H1 (cell line): ENCODE measurements around the gene VEPH1. TPM values are rescaled to one million over a fixed set of nuclear protein-coding genes. Genes with fewer than 3 reads are reported as not detected.
A peak's percentile ranks its signal among the peaks of the same experiment; 100 is the strongest.

Experiments used
- CTCF ChIA-PET: fragments of 300-600 bp; sonication (Branson Sonifier 250); formaldehyde crosslinking; loops from one replicate; lab custom pipeline; 2021; ENCODE audit not compliant: partially characterized antibody; lab: Charles Lee
- POLR2A ChIA-PET: fragments of 300-600 bp; sonication (Branson Sonifier 250); formaldehyde crosslinking; loops from one replicate; lab custom pipeline; 2021; ENCODE audit warnings: inconsistent platforms; ENCODE audit not compliant: partially characterized antibody; lab: Charles Lee
- DNase-seq, 2 experiments: peaks; one replicate each; pipeline versions ENCODE4 v3.0.0 to v3.0.0-alpha.2; 2010 to 2022; ENCODE audit warnings: low spot score in 2 of 2, low read depth in 1 of 2, mixed read lengths in 1 of 2
- FAIRE-seq: peaks from 2 replicates; lab custom pipeline; 2011; peaks lifted over from hg19 to GRCh38; lab: Jason Lieb, UNC
- H2AFZ ChIP-seq: 2 replicates; pipeline ENCODE4 v1.8.1; 2012; ENCODE audit warnings: low read length, inconsistent platforms
- H2AK5ac ChIP-seq: 2 replicates; pipeline ENCODE4 v1.6.1; 2013; ENCODE audit warnings: low read depth, low read length
- H2BK120ac ChIP-seq: replicated peaks from 2 replicates; pipeline ENCODE3; 2013; ENCODE audit warnings: low read depth, low read length, inconsistent platforms
- H2BK12ac ChIP-seq: 2 replicates; pipeline ENCODE4 v1.6.1; 2013; ENCODE audit warnings: low read depth, low read length
- H2BK15ac ChIP-seq: 2 replicates; pipeline ENCODE4 v1.6.1; 2013; ENCODE audit warnings: low read length
- H2BK20ac ChIP-seq: 2 replicates; pipeline ENCODE4 v1.6.1; 2013; ENCODE audit warnings: low read length
- H2BK5ac ChIP-seq: 2 replicates; pipeline ENCODE4 v1.6.1; 2013; ENCODE audit warnings: low read depth, low read length
- H3K14ac ChIP-seq: 2 replicates; pipeline ENCODE4 v1.6.1; 2013; ENCODE audit warnings: inconsistent platforms; ENCODE audit not compliant: insufficient read length
- H3K18ac ChIP-seq: 2 replicates; pipeline ENCODE4 v1.6.1; 2013; ENCODE audit warnings: low read length; ENCODE audit errors: extremely low read depth
- H3K23ac ChIP-seq: 2 replicates; pipeline ENCODE4 v1.6.1; 2013; ENCODE audit warnings: inconsistent platforms; ENCODE audit not compliant: insufficient read length
- H3K23me2 ChIP-seq: 2 replicates; pipeline ENCODE4 v1.6.1; 2013; ENCODE audit warnings: low read depth, low read length
- H3K27ac ChIP-seq: 2 replicates; pipeline ENCODE4 v1.6.1; 2011; ENCODE audit warnings: low read depth, low read length, inconsistent platforms
- H3K27me3 ChIP-seq, 4 experiments: replicated peaks in 1 of 4; 1 replicate in 1 of 4; 2 replicates in 3 of 4; pipeline versions ENCODE4 v1.6.1 to v1.8.1; 2011 to 2013; ENCODE audit warnings: low read length in 3 of 4, mild to moderate bottlenecking in 3 of 4, inconsistent platforms in 2 of 4, mixed read lengths in 2 of 4, moderate library complexity in 1 of 4; ENCODE audit not compliant: control insufficient read depth in 3 of 4, insufficient read depth in 3 of 4; ENCODE audit errors: extremely low read depth in 1 of 4
- H3K36me3 ChIP-seq, 4 experiments: 2 replicates each; pipeline versions ENCODE4 v1.6.1 to v1.8.1; 2011 to 2013; ENCODE audit warnings: mild to moderate bottlenecking in 4 of 4, low read length in 3 of 4, moderate library complexity in 2 of 4, control low read depth in 1 of 4, inconsistent platforms in 1 of 4; ENCODE audit not compliant: insufficient read depth in 4 of 4, control insufficient read depth in 2 of 4
- H3K4ac ChIP-seq: replicated peaks from 2 replicates; pipeline ENCODE3; 2013; ENCODE audit warnings: low read length, low read depth, mixed read lengths, inconsistent platforms; ENCODE audit not compliant: insufficient read length
- H3K4me1 ChIP-seq, 4 experiments: replicated peaks in 1 of 4; 1 replicate in 1 of 4; 2 replicates in 3 of 4; pipeline versions ENCODE4 v1.6.1 to v1.8.1; 2011 to 2013; ENCODE audit warnings: low read length in 3 of 4, inconsistent platforms in 2 of 4, mixed read lengths in 1 of 4; ENCODE audit not compliant: insufficient read depth in 4 of 4, control insufficient read depth in 3 of 4
- H3K4me2 ChIP-seq, 2 experiments: 2 replicates each; pipeline versions ENCODE4 v1.6.1 to v1.8.1; 2011 to 2013; ENCODE audit warnings: low read depth in 2 of 2, low read length in 2 of 2, control low read depth in 1 of 2, inconsistent platforms in 1 of 2, mild to moderate bottlenecking in 1 of 2; ENCODE audit not compliant: insufficient read depth in 1 of 2
- H3K4me3 ChIP-seq, 4 experiments: fragments of 200-600, 300-600 bp in 1 of 4; sonication (generic), shearing (Covaris generic), sonication (Bioruptor Twin) in 1 of 4; 2 replicates each; pipeline versions ENCODE4 v1.5.1 to v1.8.1; 2011 to 2016; ENCODE audit warnings: low read length in 4 of 4, low read depth in 3 of 4, control low read depth in 2 of 4, inconsistent platforms in 2 of 4, mild to moderate bottlenecking in 2 of 4, mixed read lengths in 1 of 4, moderate library complexity in 1 of 4; ENCODE audit not compliant: insufficient read depth in 2 of 4; ENCODE audit errors: extremely low read depth in 1 of 4
- H3K56ac ChIP-seq: replicated peaks from 2 replicates; pipeline ENCODE3; 2013; ENCODE audit warnings: low read depth, mild to moderate bottlenecking, mixed read lengths, low read length, inconsistent platforms; ENCODE audit not compliant: insufficient read length
- H3K79me1 ChIP-seq: 2 replicates; pipeline ENCODE4 v1.6.1; 2013; ENCODE audit warnings: low read depth, low read length, control low read depth
- H3K79me2 ChIP-seq, 2 experiments: 2 replicates each; pipeline versions ENCODE4 v1.6.1 to v1.8.1; 2012 to 2013; ENCODE audit warnings: low read length in 2 of 2, mild to moderate bottlenecking in 2 of 2, inconsistent platforms in 1 of 2; ENCODE audit not compliant: insufficient read depth in 2 of 2, control insufficient read depth in 1 of 2
- H3K9ac ChIP-seq, 4 experiments: replicated peaks in 1 of 4; 1 replicate in 1 of 4; 2 replicates in 3 of 4; pipeline versions ENCODE4 v1.6.1 to v1.8.1; 2011 to 2013; ENCODE audit warnings: low read depth in 3 of 4, low read length in 3 of 4, control low read depth in 2 of 4, mild to moderate bottlenecking in 2 of 4, moderate library complexity in 2 of 4, inconsistent platforms in 1 of 4; ENCODE audit errors: extremely low read depth in 1 of 4
- H3K9me3 ChIP-seq, 2 experiments: 2 replicates each; pipeline versions ENCODE4 v1.6.1 to v1.8.1; 2012 to 2013; ENCODE audit warnings: mild to moderate bottlenecking in 2 of 2, moderate library complexity in 2 of 2, control low read depth in 1 of 2, inconsistent platforms in 1 of 2, low read depth in 1 of 2, low read length in 1 of 2, mixed read lengths in 1 of 2; ENCODE audit not compliant: insufficient read depth in 2 of 2
- H4K20me1 ChIP-seq, 2 experiments: replicated peaks in 1 of 2; 2 replicates each; pipeline versions ENCODE3 to v1.8.1; 2011 to 2013; ENCODE audit warnings: inconsistent platforms in 2 of 2, low read length in 2 of 2, mild to moderate bottlenecking in 1 of 2; ENCODE audit not compliant: insufficient read depth in 2 of 2, control insufficient read depth in 1 of 2
- H4K5ac ChIP-seq: 2 replicates; pipeline ENCODE4 v1.6.1; 2013; ENCODE audit warnings: low read length, low read depth, mixed read lengths, inconsistent platforms; ENCODE audit not compliant: insufficient read length
- H4K8ac ChIP-seq: 2 replicates; pipeline ENCODE4 v1.8.0; 2013; ENCODE audit warnings: mild to moderate bottlenecking, moderate library complexity, low read length, inconsistent platforms; ENCODE audit not compliant: insufficient read depth; ENCODE audit errors: extremely low read depth
- H4K91ac ChIP-seq: replicated peaks from 2 replicates; pipeline ENCODE3; 2013; ENCODE audit warnings: low read length, mixed read lengths, inconsistent platforms; ENCODE audit not compliant: insufficient read length
- BRCA1 ChIP-seq: IDR thresholded peaks from 2 replicates; pipeline ENCODE4 v1.6.1; 2012; ENCODE audit warnings: low read depth, low read length, improper control_type of control experiment
- CHD1 ChIP-seq: IDR thresholded peaks from 2 replicates; pipeline ENCODE4 v1.6.1; 2012; ENCODE audit warnings: low read depth, low read length, improper control_type of control experiment
- JUND ChIP-seq: IDR thresholded peaks from 2 replicates; pipeline ENCODE4 v1.6.1; 2011; ENCODE audit warnings: mild to moderate bottlenecking, improper control_type of control experiment, low read length
- POLR2AphosphoS5 ChIP-seq: IDR thresholded peaks from 2 replicates; pipeline ENCODE4 v1.6.1; 2011; ENCODE audit warnings: low read depth, low read length
- WGBS, 2 experiments: shearing (Covaris generic) in 1 of 2; methylation state at CpG; one replicate each; pipeline versions ENCODE4 v1.1.6 to v1.1.7; 2013 to 2015; ENCODE audit warnings: low lambda C conversion rate in 2 of 2, mixed read lengths in 2 of 2, inconsistent platforms in 1 of 2, low coverage in 1 of 2, missing lambda C conversion rate in 1 of 2; ENCODE audit not compliant: insufficient replicate concordance in 2 of 2, insufficient coverage in 1 of 2, insufficient read length in 1 of 2; ENCODE audit errors: extremely low coverage in 1 of 2, missing lambda C conversion rate in 1 of 2; 5-methylcytosine and 5-hydroxymethylcytosine counted together
- polyA plus RNA-seq, 7 experiments: library from polyadenylated mRNA; depleted of rRNA in 3 of 7; stranded (reverse) in 5 of 7; unstranded in 2 of 7; fragments of >200 nt in 5 of 7; fragments of 200-250 nt in 2 of 7; gene quantifications; 1 replicate in 5 of 7; 2 replicates in 1 of 7; 4 replicates in 1 of 7; pipeline versions ENCODE4 v1.2.1 to v1.2.3, GENCODE V29; 2011 to 2013; ENCODE audit warnings: missing spikeins in 2 of 7, mixed read lengths in 2 of 7
- total RNA-seq: library from RNA; stranded (reverse); fragmentation: NEBNext Ultra II Directional; extraction: Animal tissue kit (Norgen Biotek cat#: 25700); gene quantifications from 2 replicates; pipeline ENCODE4 v1.2.1, GENCODE V29; 2021

VEPH1 gene
- total and polyA plus RNA-seq, 2 of the 8 experiments (the other 6 are each of a cell fraction or from before 2014, with no cell fraction given), result 12.0 to 18.3 TPM

GRCh38 chr3:157248590-157249422 is 254.4 kb downstream of the VEPH1 start:
- Histone ChIP-seq H2BK5ac (peak overlapping the region; percentile 22; the same call in 1 of the 2 replicates), H2AK5ac (no peak overlapping the region; the same call in 1 of the 2 replicates), H4K20me1 (no peaks in the 10 kb centered on the region), H2BK12ac (peak overlapping the region; percentile 94), H3K23me2 (0 out of 2 replicates have a peak, but pooled peaks cover 1% of the 10 kb centered on the region), H3K9me3 (no peaks in the 10 kb centered on the region), H3K79me2 (no peaks in the 10 kb centered on the region), H4K91ac (no peak overlapping the region), H2BK120ac (peak overlapping the region; percentile 1), H2BK15ac (no peak overlapping the region), H3K23ac (no peak overlapping the region), H3K56ac (no peak overlapping the region), H3K4me1 (peaks cover 0 to 10% (median 3%) of the 10 kb centered on the region in 4 experiments; a peak in 2 of 7 replicates), H3K14ac (no peak overlapping the region), H4K5ac (no peak overlapping the region), H3K79me1 (no peaks in the 10 kb centered on the region), H2BK20ac (peak overlapping the region; percentile 75; the same call in 1 of the 2 replicates), H4K8ac (no peak overlapping the region), H3K9ac (no peak overlapping the region), H2AFZ (peak overlapping the region; percentile 20; the same call in 1 of the 2 replicates), H3K36me3 (no peaks in the 10 kb centered on the region), H3K27ac (no peak overlapping the region; the same call in 1 of the 2 replicates), H3K4ac (peak overlapping the region; percentile 61), H3K18ac (peak overlapping the region; percentile 84), H3K27me3 (no peaks in the 10 kb centered on the region), H3K4me2 (peak overlapping the region in 1 of 2 experiments; percentile 12; a peak in 2 of 4 replicates), H3K4me3 (no peak overlapping the region)
- 84% methylated on average over 5 of the region's 5 CpGs; no CpG with 5 or more reads in 1 of the 2 experiments for WGBS, 2 experiments
- TF ChIP-seq JUND (peak; percentile 73), BRCA1 (no peak), POLR2AphosphoS5 (no peak), CHD1 (no peak)
- ChIA-PET CTCF (interaction anchor here (0.6 to 3.0 kb wide), 8 partner anchors 8 to 248 kb away, joined by 3 to 12 read pairs (median 3); no protein-coding TSS in a partner anchor), POLR2A (interaction anchor here (1.1 kb wide), 1 partner anchor 251 kb away, joined by 3 read pairs; no protein-coding TSS in a partner anchor)
- no peak for FAIRE-seq
- no peak for DNase-seq
